Measurements from ENCODE around the gene NUDT9.

NUDT9 gene

DNA sequence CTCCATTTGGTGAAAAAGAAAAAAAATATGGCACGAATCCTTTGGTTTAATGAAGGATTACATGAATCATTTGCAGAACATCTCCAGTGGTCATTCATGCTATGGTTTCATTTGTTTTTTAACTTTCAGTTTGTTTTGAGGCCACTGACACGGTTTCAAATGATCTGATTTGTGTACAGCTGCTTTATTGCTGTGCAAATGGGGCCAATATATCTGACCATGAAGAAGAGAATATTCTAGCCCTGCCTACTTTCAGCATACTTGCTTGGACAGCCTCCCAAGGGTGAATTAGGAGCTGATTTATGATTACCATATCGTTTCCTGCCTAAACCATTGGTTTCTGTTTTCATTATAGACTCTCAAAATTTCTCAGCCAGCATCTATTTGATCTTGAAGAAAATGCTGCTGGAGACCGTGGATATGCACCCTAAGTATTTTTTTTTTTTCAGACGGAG is 76.1 kb downstream of the NUDT9 start:
- Histone ChIP-seq H4K20me1 (ENCODE audit: low read depth, low read length) (no peaks in the 10 kb centered on the region), H3K9me2 (replicated peaks; ENCODE audit: insufficient read depth, low read length) (no peaks in the 10 kb centered on the region), H3K4me3 (ENCODE audit: insufficient read depth, low read length, poor library complexity, severe bottlenecking) (no peak overlapping the region), H3K9ac (ENCODE audit: low read length) (no peak overlapping the region), H3K79me2 (ENCODE audit: insufficient read depth, low read length) (no peaks in the 10 kb centered on the region), H3K36me3 (ENCODE audit: low read length) (no peaks in the 10 kb centered on the region), H3K27ac (ENCODE audit: low read depth, low read length) (no peak overlapping the region), H3F3A (ENCODE audit: insufficient read depth) (no peaks in the 10 kb centered on the region), H3K9me3 (ENCODE audit: insufficient read depth, low read length) (no peaks in the 10 kb centered on the region), H3K4me2 (ENCODE audit: low read depth, low read length, poor library complexity, severe bottlenecking) (no peak overlapping the region), H3K27me3 (ENCODE audit: low read length) (no peaks in the 10 kb centered on the region), H2AFZ (ENCODE audit: low read depth, low read length, severe bottlenecking) (no peak overlapping the region)
- TF ChIP-seq, protein P1, sequence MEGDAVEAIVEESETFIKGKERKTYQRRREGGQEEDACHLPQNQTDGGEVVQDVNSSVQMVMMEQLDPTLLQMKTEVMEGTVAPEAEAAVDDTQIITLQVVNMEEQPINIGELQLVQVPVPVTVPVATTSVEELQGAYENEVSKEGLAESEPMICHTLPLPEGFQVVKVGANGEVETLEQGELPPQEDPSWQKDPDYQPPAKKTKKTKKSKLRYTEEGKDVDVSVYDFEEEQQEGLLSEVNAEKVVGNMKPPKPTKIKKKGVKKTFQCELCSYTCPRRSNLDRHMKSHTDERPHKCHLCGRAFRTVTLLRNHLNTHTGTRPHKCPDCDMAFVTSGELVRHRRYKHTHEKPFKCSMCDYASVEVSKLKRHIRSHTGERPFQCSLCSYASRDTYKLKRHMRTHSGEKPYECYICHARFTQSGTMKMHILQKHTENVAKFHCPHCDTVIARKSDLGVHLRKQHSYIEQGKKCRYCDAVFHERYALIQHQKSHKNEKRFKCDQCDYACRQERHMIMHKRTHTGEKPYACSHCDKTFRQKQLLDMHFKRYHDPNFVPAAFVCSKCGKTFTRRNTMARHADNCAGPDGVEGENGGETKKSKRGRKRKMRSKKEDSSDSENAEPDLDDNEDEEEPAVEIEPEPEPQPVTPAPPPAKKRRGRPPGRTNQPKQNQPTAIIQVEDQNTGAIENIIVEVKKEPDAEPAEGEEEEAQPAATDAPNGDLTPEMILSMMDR (IDR thresholded peaks at IDR 0.05; ENCODE audit: insufficient read depth, low read length, poor library complexity, severe bottlenecking): no peak
- TF ChIP-seq EZH2phosphoT487 (conservative IDR thresholded peaks at IDR 0.05; ENCODE audit: low read length): no peak

DNA sequence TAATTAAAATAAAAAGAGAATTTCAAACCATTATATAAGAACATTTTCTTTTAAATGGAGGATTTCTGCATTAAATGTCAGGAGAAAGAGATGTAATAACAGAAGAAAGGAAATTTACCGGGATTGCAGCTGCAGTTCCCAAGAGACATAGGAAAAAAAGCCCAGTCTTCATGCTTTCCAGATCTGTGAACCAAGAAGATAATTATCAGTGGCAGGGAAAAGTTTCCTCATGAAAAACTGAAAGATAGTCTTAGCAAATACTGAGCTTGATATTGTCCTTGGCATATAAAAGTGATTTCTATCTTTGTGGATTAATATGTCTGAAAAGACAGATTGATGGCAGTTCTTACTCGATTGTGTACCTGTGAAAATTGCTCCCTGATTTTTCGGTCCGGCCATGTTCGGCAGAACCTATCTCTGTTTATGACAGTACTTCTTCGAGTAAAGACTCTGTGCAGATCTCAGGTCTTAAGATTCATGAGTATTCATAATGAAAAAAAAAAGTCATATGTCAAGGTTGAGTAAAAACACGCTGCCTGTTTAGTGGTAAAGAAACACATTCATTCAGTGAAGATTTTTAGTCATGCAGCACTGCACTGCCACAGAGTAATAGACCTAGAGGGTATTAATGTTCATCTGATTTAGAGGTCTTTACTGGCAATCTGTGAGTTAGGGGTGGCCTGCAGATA is 77.2 kb downstream of the NUDT9 start:
- H3K27ac ChIP-seq (ENCODE audit: low read depth, low read length): no peak overlapping the region
- H3K9me3 ChIP-seq (ENCODE audit: insufficient read depth, low read length): no peaks in the 10 kb centered on the region
- H3K9ac ChIP-seq (ENCODE audit: low read length): no peak overlapping the region

DNA sequence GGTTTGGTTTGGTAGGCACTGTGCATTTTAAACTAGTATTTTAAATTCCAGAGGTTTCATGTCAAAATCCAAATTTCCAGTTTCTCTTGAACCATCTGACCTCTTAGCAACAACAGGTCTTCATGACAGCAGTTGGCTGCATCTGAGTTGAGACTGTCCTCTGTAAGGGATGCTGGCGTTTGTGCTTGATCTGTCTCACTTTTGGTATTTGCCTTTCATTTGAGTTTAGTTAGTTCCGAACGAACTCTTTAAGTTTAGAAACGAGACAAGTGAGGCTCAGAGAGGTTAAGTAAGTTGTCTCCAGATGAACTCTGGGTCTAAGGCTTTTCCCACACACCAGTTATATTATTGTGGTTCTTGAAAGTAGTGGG is 77.7 kb downstream of the NUDT9 start:
- no peak for TF ChIP-seq EZH2phosphoT487 (conservative IDR thresholded peaks at IDR 0.05; ENCODE audit: low read length)
- TF ChIP-seq, protein P1 (IDR thresholded peaks at IDR 0.05; ENCODE audit: insufficient read depth, low read length, poor library complexity, severe bottlenecking): no peak

More for the DNA sequence above, 77.2 kb downstream of the NUDT9 start:
- Histone ChIP-seq H2AFZ (ENCODE audit: low read depth, low read length, severe bottlenecking) (no peak overlapping the region), H3K4me3 (ENCODE audit: insufficient read depth, low read length, poor library complexity, severe bottlenecking) (no peak overlapping the region), H3K79me2 (ENCODE audit: insufficient read depth, low read length) (no peaks in the 10 kb centered on the region), H3K27me3 (ENCODE audit: low read length) (no peaks in the 10 kb centered on the region), H3F3A (ENCODE audit: insufficient read depth) (no peaks in the 10 kb centered on the region), H3K9me2 (replicated peaks; ENCODE audit: insufficient read depth, low read length) (no peaks in the 10 kb centered on the region), H3K36me3 (ENCODE audit: low read length) (no peaks in the 10 kb centered on the region), H4K20me1 (ENCODE audit: low read depth, low read length) (no peaks in the 10 kb centered on the region), H3K4me2 (ENCODE audit: low read depth, low read length, poor library complexity, severe bottlenecking) (no peak overlapping the region)
- no peak for TF ChIP-seq EZH2phosphoT487 (conservative IDR thresholded peaks at IDR 0.05; ENCODE audit: low read length)
- TF ChIP-seq, protein P1 (IDR thresholded peaks at IDR 0.05; ENCODE audit: insufficient read depth, low read length, poor library complexity, severe bottlenecking): no peak

More for the DNA sequence above, 77.7 kb downstream of the NUDT9 start:
- H3K27me3 ChIP-seq (ENCODE audit: low read length): no peaks in the 10 kb centered on the region
- no peaks in the 10 kb centered on the region for H3K79me2 ChIP-seq (ENCODE audit: insufficient read depth, low read length)
- H3K4me2 ChIP-seq (ENCODE audit: low read depth, low read length, poor library complexity, severe bottlenecking): no peak overlapping the region
- no peaks in the 10 kb centered on the region for H3K9me2 ChIP-seq (replicated peaks; ENCODE audit: insufficient read depth, low read length)
- no peaks in the 10 kb centered on the region for H3K36me3 ChIP-seq (ENCODE audit: low read length)
- H3K9me3 ChIP-seq (ENCODE audit: insufficient read depth, low read length): no peaks in the 10 kb centered on the region
- no peak overlapping the region for H3K27ac ChIP-seq (ENCODE audit: low read depth, low read length)
- no peaks in the 10 kb centered on the region for H3F3A ChIP-seq (ENCODE audit: insufficient read depth)
- no peak overlapping the region for H3K9ac ChIP-seq (ENCODE audit: low read length)
- no peak overlapping the region for H3K4me3 ChIP-seq (ENCODE audit: insufficient read depth, low read length, poor library complexity, severe bottlenecking)
- H4K20me1 ChIP-seq (ENCODE audit: low read depth, low read length): no peaks in the 10 kb centered on the region
- H2AFZ ChIP-seq (ENCODE audit: low read depth, low read length, severe bottlenecking): no peak overlapping the region
